ENCODE results near the gene ZNF101.
"Not testable (repeated sequence)": the region's sequence is repeated elsewhere in the genome, so short reads cannot be mapped to it uniquely, and the experiment has no call there.

The ZNF101 gene

DNA sequence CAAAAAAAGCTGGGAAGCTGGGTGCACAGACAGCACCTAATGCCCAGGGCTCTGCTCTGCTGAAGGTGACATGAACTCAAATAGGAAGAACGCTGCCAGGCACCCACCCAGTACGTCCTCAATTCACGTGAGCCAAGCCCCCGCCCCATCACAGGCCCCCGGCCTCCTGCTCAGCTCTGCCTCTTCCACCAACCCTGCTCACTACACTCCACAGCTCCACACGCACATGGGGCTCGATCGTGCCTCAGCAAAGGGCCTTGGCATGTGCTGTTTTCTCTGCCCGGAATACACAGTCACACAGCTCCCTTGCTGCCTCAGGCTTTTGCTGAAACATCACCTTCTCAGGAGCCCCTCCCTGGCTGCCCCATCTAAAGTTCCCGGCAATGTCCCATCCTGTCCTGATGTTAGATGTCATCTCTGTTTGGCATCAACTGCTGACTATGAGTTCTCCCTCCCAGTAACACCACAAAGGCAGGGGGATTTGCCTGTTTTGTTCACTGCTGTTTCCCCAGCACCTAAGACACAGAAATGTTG lies 7.4 kb upstream of the ZNF101 start:
- DNase-seq (ENCODE audit: extremely low read depth, insufficient read length): no peak
- Histone ChIP-seq H3K27me3 (replicated peaks; ENCODE audit: control insufficient read depth, insufficient read depth, low read length) (no peaks in the 10 kb centered on the region), H3K4me3 (replicated peaks; ENCODE audit: low read depth, low read length) (peak overlapping the region; percentile 61), H3K36me3 (ENCODE audit: control insufficient read depth, insufficient read depth, low read length) (peaks cover 32% of the 10 kb centered on the region)
- TF ChIP-seq, protein P1, sequence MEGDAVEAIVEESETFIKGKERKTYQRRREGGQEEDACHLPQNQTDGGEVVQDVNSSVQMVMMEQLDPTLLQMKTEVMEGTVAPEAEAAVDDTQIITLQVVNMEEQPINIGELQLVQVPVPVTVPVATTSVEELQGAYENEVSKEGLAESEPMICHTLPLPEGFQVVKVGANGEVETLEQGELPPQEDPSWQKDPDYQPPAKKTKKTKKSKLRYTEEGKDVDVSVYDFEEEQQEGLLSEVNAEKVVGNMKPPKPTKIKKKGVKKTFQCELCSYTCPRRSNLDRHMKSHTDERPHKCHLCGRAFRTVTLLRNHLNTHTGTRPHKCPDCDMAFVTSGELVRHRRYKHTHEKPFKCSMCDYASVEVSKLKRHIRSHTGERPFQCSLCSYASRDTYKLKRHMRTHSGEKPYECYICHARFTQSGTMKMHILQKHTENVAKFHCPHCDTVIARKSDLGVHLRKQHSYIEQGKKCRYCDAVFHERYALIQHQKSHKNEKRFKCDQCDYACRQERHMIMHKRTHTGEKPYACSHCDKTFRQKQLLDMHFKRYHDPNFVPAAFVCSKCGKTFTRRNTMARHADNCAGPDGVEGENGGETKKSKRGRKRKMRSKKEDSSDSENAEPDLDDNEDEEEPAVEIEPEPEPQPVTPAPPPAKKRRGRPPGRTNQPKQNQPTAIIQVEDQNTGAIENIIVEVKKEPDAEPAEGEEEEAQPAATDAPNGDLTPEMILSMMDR (IDR thresholded peaks at IDR 0.05; ENCODE audit: insufficient read depth, low read length, poor library complexity, severe bottlenecking): no peak

DNA sequence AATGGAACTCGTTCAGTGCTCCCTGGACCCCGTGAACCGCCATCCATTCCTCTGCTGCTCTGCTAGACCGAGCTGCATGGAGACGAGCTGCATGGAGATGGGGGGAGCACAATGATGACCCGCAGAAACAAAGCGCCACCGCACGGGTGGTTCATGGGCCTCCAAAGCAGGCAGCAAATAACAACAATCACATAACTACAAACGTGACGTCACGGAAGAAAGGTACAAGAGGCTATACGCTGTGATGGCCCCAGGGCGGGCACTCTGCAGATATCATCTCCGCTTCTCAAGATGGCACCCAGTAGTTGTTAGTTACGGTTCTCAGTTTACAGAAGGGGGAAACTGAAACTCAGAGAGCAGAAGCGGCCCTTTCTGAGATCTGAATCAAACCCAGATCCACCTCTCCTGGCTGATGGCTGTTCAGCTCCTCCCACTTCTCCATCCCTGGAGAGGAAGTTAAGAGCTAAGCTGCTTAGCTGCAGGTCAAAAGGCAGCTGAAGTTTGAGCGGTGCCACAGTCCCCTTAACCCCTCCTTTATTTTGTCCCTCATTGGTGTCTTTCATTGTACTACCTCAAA lies 6.9 kb upstream of the ZNF101 start:
- Histone ChIP-seq H3K27me3 (replicated peaks; ENCODE audit: control insufficient read depth, insufficient read depth, low read length) (no peaks in the 10 kb centered on the region), H3K4me3 (replicated peaks; ENCODE audit: low read depth, low read length) (peak overlapping the region; percentile 96), H3K36me3 (ENCODE audit: control insufficient read depth, insufficient read depth, low read length) (peaks cover 27% of the 10 kb centered on the region)
- peak; percentile 78 for DNase-seq (ENCODE audit: extremely low read depth, insufficient read length)
- TF ChIP-seq, protein P1 (IDR thresholded peaks at IDR 0.05; ENCODE audit: insufficient read depth, low read length, poor library complexity, severe bottlenecking): no peak

DNA sequence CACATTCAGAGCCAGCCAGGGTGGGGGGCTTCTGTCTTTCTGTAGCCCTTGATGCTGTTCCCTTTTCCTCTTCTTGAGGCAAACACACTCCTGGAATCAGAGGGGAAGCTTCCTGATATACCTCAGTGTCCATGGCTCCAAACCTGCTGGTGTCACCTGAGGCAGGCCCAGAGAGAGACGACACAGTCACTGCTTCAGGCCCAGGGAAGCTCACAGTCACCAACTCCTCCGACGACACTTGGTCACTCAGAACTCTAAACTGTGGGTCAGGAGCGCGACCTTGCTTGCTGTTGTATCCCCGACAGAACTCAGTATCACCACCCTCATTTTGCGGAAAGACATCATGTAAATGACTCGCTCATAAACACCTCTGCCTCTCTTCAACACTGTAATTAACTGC lies 6.3 kb upstream of the ZNF101 start:
- peak overlapping the region; percentile 96 for H3K4me3 ChIP-seq (replicated peaks; ENCODE audit: low read depth, low read length)
- TF ChIP-seq, protein P1 (IDR thresholded peaks at IDR 0.05; ENCODE audit: insufficient read depth, low read length, poor library complexity, severe bottlenecking): no peak
- DNase-seq (ENCODE audit: extremely low read depth, insufficient read length): no peak
- H3K36me3 ChIP-seq (ENCODE audit: control insufficient read depth, insufficient read depth, low read length): peaks cover 21% of the 10 kb centered on the region
- H3K27me3 ChIP-seq (replicated peaks; ENCODE audit: control insufficient read depth, insufficient read depth, low read length): no peaks in the 10 kb centered on the region

DNA sequence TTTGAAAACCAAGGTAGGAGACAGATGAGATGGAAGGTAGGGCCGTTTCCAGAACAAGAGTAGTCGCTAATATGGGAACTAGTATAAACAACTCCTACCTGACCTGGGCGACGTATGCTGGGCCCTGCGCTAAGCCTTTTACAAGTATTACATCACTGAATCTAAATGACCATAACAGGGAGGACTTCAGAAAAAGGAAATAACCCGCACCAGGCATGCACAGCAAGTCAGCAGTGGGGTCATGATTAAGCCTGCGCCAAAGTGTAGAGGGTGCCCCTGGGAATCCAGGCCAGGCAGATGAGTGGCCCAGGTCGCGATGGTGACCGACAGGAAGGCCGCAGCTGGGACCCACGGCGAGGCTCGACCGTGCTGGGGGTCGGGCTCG lies 5.8 kb upstream of the ZNF101 start:
- H3K36me3 ChIP-seq (ENCODE audit: control insufficient read depth, insufficient read depth, low read length): peaks cover 18% of the 10 kb centered on the region
- no peak for DNase-seq (ENCODE audit: extremely low read depth, insufficient read length)
- TF ChIP-seq, protein P1 (IDR thresholded peaks at IDR 0.05; ENCODE audit: insufficient read depth, low read length, poor library complexity, severe bottlenecking): no peak
- H3K27me3 ChIP-seq (replicated peaks; ENCODE audit: control insufficient read depth, insufficient read depth, low read length): no peaks in the 10 kb centered on the region
- peak overlapping the region; percentile 96 for H3K4me3 ChIP-seq (replicated peaks; ENCODE audit: low read depth, low read length)

DNA sequence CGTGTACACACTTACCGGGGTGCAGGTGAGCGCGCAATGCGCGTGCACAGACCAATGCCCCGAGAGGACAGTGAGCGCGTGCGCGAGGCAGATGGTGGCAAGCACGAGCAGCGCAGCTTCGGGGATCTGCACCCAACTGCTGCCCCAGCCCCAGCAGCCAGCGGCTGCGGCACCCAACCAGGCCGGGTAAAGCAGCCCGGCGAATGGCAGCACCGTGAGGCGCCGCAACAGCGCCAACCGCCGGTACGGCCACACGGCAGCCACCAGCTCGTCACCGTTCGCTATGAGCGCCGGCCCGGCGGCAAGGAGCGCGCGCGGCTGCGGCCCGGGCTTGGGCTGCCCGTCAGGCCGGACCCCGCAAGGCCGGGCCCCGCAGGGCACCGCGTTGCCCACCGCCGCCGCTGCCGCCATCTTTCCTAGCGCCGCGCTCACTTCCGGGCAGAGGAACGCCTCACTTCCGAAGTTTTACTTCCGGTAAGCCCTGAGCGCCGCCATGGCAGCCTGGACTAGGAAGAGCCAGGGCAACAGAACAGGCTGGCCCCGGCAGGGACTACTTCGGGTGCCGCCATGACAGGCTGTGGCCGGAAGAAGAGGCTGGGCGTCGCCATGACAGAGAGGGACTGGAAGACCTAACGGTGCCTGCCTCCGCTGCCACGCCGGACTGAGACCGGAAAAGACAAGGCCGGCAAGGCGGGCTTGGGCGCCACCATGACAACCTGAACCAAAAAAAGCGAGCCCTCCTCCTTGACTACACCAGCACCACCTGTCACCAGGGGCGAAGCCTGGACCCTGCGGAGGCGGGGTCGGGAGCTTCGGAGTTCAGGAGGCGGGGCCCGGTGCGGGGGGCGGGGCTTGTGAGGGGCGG lies 5.2 kb upstream of the ZNF101 start, which contains the start of gene ATP13A1:
TSS of gene ATP13A1 (minus strand) at position 421 of the 865 bp plus-strand sequence. CDS start at position 411, 10 bp downstream.
- peaks cover 13% of the 10 kb centered on the region for H3K36me3 ChIP-seq (ENCODE audit: control insufficient read depth, insufficient read depth, low read length)
- H3K4me3 ChIP-seq (replicated peaks; ENCODE audit: low read depth, low read length): peak within 1 kb of the TSS; percentile 96
- no peaks in the 10 kb centered on the region for H3K27me3 ChIP-seq (replicated peaks; ENCODE audit: control insufficient read depth, insufficient read depth, low read length)
- TF ChIP-seq, protein P1 (IDR thresholded peaks at IDR 0.05; ENCODE audit: insufficient read depth, low read length, poor library complexity, severe bottlenecking): no peak
- DNase-seq (ENCODE audit: extremely low read depth, insufficient read length): peak; percentile 96

DNA sequence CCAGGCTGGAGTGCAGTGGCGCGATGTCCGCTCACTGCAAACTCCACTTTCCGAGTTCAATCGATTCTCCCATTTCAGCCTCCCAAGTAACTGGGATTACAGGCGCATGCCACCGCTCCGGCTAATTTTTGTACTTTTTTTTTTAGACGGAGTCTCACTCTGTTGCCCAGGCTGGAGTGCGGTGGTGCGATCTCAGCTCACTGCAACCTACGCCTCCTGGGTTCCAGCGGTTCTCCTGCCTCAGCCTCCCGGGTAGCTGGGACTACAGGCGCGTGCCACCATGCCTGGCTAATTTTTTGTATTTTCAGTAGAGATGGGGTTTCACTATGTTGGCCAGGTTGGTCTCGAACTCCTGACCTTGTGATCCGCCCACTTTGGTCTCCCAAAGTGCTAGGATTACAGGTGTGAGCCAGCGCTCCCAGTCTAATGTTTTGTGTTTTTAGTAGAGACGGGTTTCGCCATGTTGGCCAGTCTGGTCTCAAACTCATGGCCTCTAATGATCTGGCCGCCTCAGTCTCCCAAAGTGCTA lies 3.2 kb upstream of the ZNF101 start:
- H3K36me3 ChIP-seq (ENCODE audit: control insufficient read depth, insufficient read depth, low read length); DNase-seq (ENCODE audit: extremely low read depth, insufficient read length); H3K27me3 ChIP-seq (replicated peaks; ENCODE audit: control insufficient read depth, insufficient read depth, low read length); H3K4me3 ChIP-seq (replicated peaks; ENCODE audit: low read depth, low read length): not testable (repeated sequence)
